ENCODE data around the gene STX4.

Gene STX4

DNA sequence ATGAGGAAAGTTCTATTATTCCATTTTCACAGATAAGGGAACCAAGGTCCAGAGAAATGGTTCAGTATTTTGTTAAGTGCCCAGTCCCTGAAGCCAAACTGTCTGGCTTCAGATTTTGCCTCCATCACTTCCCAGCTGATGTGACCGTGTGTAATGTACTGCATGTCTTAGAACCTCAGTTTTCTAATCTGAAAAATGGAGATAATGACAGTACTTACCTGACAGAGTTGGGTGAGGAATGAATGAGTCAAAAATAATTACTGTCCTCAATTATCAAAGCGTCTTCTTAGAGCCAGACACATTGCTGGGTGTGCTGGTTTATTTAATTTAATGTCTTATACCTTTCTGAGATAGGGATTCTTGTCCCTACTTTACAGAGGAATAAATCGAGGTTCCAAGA lies 34.0 kb downstream of the STX4 start:
- no peak for DNase-seq (ENCODE audit: low spot score)

DNA sequence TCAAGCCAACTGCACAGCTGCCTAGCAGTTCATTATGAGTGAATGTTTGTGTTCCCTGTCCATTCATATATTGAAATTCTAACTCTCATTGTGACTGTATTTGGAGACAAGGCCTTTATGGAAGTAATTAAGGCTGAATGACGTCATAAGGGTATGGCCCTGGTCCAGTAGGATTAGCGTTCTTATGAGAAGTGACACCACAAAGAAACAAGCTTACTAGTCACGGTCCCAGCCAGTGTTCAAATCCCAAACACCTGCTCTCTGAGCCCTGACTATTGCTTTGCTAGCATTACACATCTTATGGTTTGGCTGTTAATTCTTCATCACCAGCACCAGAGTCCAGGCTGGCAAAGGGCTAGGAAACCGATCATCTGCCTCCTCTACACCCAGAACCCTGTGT lies 38.5 kb downstream of the STX4 start:
- no peak for DNase-seq (ENCODE audit: low spot score)

DNA sequence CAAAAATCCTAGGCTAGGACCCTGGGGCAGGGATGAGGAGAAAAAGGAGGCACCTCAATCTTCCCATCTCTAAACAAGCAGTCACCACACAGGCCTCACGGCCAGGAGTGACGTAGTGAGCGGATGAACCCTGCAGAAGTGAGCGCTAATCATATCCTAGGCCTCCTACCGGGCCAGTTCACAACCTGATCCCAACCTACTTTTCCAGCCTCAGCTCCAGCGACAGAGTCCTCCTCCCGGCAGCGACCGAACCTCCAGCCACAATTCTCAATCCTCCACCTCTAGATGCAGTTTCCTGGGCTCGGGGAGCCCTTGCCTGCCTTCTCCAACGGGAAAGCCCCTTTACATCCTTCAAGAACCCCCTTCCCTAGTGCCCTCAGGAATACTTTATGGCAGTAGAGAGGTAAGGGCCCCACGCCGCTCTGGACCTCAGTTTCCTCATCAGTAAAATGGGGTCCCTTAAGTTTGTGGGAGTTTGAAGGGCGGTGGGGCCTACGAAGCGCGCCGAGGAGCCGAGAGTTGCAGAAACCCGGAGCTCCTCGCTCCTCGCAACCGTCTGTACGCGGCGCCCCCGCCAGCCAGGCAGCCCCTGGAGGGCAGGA lies 39.3 kb downstream of the STX4 start:
- DNase-seq (ENCODE audit: low spot score): no peak

DNA sequence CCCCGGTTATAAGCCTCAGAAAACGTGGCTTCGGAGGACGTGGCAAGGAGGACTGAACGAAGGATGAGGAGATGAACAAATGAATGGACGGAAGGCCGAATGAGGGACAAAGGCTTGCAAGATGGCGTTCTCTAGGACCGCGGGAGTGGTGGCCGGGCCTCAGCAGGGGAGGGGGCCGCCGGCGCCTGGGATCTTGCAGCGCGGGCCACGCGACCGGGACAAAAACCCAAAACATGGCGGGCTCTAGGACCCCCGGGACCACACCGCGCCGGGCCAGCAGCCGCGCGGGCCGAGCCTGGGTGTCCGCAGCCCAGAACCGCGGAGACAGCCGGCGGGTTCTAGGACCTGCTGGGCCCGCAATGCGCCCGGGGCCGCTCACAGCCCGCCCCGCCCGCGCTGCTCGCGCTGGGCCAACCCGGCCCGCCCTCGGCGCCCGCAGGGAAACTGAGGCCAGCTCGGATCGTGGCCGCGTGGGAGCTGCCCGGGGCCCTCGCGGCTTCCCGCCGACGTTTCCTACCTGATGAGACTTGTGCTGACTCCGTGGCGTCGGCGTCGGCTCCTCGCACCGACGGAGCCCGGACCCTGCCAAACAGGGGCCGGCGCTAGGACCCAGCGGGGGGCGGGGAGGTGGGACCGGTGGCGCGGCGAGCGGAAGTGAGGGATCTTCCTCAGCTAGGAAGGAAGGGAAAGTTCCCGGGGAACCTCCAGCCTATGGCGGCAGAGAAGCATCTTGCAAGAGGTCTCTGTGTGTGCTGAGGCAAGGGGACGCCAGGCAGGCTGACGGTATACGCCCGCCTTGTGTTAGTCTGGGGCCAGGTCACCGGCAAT lies 40.0 kb downstream of the STX4 start:
- peak; percentile 86 for DNase-seq (ENCODE audit: low spot score)

DNA sequence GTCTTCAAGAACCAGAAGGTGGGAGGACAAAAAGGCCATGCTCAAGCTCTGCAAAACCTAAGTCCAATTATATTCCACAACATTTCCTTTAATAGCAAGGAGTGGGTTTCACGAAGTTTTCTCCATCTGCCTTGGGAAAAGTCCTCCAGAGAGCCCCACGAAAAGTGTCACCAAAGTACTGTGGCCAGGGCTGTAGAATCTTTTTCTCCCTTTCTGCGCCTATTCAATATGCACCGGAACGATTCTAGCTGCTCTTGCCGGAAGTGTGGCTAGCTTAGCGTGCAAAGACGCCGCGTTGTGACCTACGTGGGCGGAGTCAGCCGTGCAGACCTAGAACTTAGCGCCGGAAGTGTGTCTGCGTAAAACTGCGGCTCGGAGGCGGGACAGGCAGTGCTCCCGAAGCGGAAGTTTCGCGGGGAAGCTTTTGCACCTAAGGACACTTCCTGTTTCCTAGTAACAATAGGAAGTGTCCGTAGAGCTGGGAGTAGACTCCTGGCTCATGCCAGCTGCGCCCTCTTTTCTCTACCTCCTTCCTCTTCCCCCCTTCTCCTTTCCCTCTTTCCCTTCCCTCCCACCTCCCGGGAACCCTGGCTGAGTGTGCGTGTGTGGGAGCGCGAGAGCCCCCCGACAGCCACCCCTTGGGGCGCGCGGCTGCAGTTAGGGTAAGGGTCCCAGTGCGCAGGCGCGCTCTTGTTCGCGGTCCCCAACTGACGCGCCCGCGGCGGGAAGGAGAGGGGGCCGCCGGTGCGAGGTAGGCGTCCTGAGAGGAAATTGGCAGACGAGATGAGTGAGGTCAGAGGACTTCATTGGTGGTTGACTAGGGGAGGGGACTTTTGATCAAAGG lies 40.8 kb downstream of the STX4 start, which contains the start of the genes ZNF646 and ZNF668:
ZNF646 (plus strand) TSS at position 453 of the 844 bp plus-strand sequence. CDS start 1,903 bp downstream, outside the sequence.
ZNF668 (minus strand) TSS at position 271 of the 844 bp plus-strand sequence. CDS start 9,781 bp downstream, outside the sequence.
- peak; percentile 99 for DNase-seq (ENCODE audit: low spot score)

DNA sequence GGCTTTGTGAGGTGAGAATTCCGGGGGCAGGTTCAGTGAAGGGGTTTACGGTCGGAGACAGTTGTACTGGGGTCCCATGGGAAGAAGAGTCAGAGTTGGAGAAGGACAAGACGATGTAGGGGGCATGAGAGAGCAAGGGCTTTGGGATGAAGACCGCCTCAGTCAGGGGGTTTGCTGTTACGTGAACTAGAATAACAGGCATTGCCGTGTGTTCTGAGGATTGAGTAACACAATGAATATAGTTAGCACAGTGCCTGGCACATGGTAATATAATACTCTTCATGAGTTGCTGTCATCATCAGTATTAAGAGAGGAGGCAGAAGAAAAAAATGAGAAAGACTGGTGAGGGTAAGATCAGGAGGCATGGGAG lies 41.4 kb downstream of the STX4 start:
- no peak for DNase-seq (ENCODE audit: low spot score)

DNA sequence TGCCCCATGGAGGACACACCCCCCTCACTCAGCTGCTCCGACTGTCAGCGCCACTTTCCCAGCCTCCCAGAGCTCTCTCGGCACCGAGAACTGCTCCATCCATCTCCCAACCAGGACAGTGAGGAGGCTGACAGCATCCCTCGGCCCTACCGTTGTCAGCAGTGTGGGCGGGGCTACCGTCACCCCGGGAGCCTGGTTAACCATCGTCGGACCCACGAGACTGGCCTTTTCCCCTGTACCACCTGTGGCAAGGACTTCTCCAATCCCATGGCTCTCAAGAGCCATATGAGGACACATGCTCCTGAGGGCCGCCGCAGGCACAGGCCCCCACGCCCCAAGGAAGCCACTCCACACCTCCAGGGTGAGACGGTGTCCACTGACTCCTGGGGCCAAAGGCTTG lies 43.0 kb downstream of the STX4 start:
- no peak for DNase-seq (ENCODE audit: low spot score)

DNA sequence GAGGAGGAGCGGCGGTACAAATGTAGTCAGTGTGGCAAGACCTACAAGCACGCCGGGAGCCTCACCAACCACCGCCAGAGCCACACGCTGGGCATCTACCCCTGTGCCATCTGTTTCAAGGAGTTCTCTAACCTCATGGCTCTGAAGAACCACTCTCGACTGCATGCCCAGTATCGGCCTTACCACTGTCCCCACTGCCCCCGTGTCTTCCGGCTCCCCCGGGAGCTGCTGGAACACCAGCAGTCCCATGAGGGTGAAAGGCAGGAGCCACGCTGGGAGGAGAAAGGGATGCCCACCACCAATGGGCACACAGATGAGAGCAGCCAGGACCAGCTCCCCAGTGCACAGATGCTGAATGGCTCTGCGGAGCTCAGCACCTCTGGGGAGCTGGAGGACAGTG lies 43.7 kb downstream of the STX4 start:
- no peak for DNase-seq (ENCODE audit: low spot score)

DNA sequence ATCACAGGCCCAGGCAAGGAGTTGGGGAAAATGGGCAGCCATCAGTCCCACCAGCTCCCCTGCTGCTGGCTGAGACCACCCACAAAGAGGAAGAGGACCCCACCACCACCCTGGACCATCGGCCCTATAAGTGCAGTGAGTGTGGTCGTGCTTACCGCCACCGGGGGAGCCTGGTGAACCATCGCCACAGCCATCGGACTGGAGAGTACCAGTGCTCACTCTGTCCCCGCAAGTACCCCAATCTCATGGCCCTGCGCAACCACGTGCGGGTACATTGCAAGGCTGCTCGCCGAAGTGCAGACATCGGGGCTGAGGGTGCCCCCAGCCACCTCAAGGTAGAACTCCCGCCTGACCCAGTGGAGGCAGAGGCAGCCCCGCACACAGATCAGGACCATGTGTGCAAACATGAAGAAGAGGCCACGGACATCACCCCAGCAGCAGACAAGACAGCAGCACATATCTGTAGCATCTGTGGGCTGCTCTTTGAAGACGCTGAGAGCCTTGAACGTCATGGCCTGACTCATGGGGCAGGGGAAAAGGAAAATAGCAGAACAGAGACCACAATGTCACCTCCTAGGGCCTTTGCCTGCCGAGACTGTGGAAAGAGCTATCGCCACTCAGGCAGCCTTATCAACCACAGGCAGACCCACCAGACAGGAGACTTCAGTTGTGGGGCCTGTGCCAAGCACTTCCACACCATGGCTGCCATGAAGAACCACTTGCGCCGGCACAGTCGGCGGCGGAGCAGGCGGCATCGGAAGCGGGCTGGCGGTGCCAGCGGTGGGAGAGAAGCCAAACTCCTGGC lies 44.4 kb downstream of the STX4 start:
- no peak for DNase-seq (ENCODE audit: low spot score)

DNA sequence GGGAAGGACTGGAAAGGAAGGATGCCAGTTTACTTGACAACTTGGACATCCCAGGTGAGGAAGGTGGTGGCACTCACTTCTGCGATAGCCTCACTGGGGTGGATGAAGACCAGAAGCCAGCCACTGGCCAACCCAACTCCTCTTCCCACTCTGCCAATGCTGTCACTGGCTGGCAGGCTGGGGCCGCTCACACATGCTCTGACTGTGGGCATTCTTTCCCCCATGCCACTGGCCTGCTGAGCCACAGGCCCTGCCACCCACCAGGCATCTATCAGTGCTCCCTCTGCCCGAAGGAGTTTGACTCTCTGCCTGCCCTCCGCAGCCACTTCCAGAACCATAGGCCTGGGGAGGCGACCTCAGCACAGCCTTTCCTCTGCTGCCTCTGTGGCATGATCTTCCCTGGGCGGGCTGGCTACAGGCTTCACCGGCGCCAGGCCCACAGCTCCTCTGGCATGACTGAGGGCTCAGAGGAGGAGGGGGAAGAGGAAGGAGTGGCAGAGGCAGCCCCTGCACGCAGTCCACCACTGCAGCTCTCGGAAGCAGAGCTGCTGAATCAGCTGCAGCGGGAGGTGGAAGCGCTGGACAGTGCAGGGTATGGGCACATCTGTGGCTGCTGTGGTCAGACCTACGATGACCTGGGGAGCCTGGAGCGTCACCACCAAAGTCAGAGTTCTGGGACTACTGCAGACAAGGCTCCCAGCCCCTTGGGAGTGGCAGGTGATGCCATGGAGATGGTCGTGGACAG lies 45.4 kb downstream of the STX4 start:
- DNase-seq (ENCODE audit: low spot score): no peak

DNA sequence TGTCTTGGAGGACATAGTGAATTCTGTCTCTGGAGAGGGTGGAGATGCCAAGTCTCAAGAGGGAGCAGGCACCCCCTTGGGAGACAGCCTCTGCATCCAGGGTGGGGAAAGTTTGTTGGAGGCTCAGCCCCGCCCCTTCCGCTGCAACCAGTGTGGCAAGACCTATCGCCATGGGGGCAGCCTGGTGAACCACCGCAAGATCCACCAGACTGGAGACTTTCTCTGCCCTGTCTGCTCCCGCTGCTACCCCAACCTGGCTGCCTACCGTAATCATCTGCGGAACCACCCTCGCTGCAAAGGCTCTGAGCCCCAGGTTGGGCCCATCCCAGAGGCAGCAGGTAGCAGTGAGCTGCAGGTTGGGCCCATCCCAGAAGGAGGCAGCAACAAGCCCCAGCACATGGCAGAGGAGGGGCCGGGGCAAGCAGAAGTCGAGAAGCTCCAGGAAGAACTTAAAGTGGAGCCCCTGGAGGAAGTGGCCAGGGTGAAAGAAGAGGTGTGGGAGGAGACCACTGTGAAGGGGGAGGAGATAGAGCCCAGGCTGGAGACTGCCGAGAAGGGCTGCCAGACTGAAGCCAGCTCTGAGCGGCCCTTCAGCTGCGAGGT lies 46.1 kb downstream of the STX4 start:
- DNase-seq (ENCODE audit: low spot score): no peak

DNA sequence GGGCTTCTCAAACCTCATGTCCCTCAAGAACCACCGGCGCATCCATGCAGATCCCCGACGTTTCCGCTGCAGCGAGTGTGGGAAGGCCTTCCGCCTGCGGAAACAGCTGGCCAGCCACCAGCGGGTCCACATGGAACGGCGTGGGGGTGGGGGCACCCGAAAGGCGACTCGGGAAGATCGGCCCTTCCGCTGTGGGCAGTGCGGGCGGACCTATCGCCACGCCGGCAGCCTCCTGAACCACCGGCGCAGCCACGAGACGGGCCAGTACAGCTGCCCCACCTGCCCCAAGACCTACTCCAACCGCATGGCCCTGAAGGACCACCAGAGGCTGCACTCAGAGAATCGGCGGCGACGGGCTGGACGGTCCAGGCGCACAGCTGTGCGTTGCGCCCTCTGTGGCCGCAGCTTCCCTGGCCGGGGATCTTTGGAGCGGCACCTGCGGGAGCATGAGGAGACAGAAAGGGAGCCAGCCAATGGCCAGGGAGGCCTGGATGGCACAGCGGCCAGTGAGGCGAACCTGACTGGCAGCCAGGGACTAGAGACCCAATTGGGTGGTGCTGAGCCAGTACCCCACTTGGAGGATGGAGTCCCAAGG lies 46.8 kb downstream of the STX4 start:
- DNase-seq (ENCODE audit: low spot score): no peak

DNA sequence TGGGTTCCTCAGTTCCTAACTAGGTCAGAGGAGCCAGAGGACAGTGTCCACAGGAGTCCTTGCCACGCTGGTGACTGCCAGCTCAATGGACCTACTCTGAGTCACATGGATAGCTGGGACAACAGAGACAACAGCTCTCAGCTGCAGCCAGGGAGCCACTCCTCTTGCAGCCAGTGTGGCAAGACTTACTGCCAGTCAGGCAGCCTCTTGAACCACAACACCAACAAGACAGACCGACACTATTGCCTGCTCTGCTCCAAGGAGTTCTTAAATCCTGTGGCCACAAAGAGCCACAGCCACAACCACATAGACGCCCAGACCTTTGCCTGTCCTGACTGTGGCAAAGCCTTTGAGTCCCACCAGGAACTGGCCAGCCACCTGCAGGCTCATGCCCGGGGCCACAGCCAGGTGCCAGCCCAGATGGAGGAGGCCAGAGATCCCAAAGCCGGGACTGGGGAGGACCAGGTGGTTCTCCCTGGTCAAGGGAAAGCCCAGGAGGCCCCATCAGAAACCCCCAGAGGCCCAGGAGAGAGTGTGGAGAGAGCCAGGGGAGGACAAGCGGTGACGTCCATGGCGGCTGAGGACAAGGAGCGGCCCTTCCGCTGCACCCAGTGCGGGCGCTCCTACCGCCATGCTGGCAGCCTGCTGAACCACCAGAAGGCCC lies 47.5 kb downstream of the STX4 start:
- no peak for DNase-seq (ENCODE audit: low spot score)

DNA sequence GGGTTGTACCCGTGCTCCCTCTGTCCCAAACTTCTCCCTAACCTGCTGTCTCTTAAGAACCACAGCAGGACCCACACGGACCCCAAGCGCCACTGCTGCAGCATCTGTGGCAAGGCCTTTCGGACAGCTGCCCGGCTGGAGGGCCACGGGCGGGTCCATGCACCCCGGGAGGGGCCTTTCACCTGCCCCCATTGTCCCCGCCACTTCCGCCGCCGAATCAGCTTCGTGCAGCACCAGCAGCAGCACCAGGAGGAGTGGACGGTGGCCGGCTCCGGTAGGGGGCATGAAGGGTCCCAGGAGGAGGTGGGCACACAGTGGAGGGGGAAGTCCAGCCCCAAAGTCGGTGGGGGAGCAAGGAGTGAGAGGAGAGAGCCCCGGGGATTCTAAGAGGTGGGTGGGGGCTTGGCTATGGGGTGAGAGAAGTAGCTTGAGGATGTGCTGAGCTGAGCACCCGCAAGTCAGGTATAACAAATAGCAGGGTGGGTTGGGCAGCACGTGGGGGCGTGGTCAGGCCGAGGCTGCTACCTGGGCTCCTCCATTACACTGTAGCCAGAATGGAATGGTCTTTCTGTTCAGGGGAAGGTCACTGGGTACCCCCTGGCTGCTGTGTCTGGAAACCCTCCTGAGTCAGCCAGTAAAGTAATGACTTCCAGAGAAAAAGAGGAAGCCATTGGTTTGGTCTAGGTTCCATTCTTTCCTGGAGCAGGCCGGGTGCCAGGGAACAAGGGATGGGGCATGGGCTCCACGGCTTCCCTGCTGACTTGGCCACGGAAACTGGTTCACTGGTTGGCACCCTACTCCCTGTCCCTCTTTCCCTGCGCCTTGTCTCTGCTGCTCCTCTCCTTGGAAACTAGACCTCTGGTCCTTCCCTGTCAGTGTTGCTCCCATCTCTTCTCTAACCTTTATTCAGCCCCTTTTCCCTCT lies 48.3 kb downstream of the STX4 start:
- no peak for DNase-seq (ENCODE audit: low spot score)

DNA sequence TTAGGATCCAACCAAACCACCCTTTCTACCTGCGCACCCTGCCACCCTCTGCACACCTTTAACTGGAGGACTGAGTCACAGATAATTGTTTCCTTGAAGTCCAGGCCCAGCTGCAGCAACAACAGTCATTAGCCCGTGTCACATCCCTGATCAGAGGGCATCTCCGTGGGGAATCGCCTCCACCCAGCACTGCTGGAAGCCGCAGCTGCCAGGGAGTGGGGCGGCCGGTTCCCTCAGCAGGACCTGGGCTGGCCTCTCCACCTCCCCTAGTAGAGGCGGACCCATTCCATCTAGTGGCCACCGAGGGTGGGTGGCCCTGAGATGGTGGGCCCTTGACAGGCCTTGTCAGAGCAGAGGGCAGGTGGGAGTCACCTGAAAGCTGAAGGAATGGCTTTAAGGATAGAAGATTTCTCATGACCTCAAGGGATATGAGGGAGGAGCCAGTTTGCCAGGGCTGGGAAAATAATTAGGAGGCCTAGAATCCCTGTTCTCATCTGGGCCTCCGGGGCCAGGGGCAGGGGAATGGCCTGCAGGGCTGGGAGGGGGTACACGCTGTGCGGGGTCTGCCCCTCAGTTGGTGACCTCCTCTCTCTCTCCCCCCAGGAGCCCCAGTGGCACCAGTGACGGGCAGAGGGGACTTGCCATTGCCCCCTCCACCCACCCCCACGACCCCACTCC lies 49.1 kb downstream of the STX4 start:
- peak; percentile 14 for DNase-seq (ENCODE audit: low spot score)

DNA sequence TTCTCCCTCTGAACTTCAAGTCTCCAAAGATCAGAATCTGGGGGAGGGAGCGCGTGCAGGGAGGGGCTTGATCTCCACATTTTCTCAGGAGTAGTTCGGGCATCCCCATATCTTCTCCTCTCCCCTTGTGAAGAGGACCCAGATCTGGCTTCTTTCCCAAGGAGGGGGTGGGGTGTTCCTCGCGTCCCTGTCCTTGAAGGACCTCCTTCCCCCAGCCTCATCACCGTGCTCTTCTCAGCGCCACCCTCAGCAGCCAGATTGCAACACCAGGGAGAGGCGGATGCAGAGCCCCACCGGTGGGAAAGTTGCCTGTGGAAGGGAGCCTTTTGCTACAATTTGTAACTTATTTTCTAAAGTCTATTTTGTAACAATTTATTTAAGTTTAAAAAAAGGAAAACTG lies 49.7 kb downstream of the STX4 start:
- DNase-seq (ENCODE audit: low spot score): no peak

DNA sequence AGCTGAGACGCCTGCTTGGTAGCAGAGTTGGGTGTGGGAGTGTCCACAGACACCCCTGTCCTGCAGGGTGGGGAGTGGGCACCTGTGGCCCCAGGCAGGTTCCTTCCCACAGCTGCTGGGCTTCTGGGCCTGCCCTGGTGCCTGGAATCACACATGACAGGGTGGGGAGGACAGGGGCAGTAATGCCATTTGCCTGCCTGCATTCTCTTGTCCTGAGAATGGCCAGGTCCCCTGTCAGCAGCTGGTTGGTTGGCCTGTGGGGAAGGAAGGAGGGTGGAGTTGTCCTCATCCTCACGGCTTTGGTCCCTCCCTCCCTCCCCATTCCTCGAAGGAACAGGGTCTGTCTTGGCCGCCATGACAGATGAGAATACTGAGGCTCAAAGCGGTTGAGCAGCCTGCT lies 50.2 kb downstream of the STX4 start:
- no peak for DNase-seq (ENCODE audit: low spot score)

DNA sequence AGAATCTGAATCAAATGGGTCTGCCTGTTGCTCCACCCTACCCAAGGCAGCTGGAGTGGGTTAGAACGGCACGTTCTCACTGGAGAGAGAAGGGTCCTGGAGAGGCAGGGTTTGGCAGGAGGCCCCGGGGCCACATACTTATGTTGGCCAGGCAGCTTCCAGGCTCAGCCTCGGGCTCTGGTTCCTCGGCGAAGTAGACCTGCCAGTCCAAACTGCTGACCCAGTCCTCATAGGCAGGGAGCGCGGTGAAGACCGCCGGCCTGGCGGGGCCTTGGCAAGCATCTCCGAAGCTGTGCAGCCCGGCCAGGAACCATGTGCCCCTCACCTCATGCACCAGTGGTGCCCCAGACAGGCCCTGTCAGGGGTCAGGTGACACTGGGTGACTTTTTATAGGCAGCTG lies 50.6 kb downstream of the STX4 start:
- no peak for DNase-seq (ENCODE audit: low spot score)
